Measurements from ENCODE around the gene TRIM41. TPM values are rescaled to one million over a fixed set of nuclear protein-coding genes. Genes with fewer than 3 reads are reported as not detected.

Gene TRIM41
- total RNA-seq, 2 experiments from 2014 or later: 44.5 to 49.7 TPM

DNA sequence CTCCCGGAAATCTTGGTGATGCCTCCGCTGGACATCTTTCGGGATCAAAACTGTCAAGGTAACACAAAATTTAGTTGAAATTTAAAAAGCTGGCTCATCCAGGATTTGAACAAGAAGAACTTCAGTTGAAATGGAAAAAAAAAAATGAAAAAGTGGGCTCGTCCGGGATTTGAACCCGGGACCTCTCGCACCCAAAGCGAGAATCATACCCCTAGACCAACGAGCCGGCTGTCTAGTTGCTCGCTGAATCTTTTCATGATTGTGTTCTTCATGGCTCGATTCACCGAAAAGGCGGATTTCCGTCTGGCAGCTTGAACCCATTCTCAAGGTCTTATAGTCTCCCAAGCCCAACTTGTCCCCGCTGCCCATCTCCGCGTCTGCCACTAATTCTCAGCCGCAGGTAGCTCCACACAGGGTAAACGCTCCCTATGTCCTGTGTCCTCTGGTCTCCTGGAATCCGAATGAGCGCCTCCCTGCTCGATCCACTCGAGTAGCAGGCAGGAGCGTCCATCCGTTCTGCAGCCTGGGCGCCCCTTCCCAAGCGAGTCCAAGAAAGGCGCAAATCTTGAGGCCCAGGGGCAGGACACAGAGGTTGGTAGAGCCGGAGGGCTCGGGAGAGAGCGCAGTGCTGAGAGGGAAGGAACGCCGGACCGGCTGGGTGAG, 34.2 kb upstream of the TRIM41 start:
- DNase-seq (peak; percentile 82), ATAC-seq (ENCODE audit: low read depth) (peak; percentile 8)
- peaks cover 47% of the 10 kb centered on the region for H3K4me1 Mint-ChIP-seq
- POLR2A ChIA-PET: interaction anchor here (0.6 to 9.0 kb wide), 14 partner anchors 10 to 1330 kb away, joined by 3 to 131 read pairs (median 4); partner anchors contain the start of genes MRNIP, RACK1, TRIM41 and TRIM52
- H3K27me3 Mint-ChIP-seq: peaks cover 4% of the 10 kb centered on the region
- no peaks in the 10 kb centered on the region for H3K9me3 Mint-ChIP-seq
- H3K4me3 Mint-ChIP-seq: peak overlapping the region; percentile 94
- H3K36me3 Mint-ChIP-seq: peaks cover 4% of the 10 kb centered on the region
- peak overlapping the region; percentile 96 for H3K27ac Mint-ChIP-seq

- DNase-seq (peak; percentile 67), ATAC-seq (ENCODE audit: low read depth) (peak; percentile 10)
- H3K9me3 Mint-ChIP-seq: no peaks in the 10 kb centered on the region
- POLR2A ChIA-PET: interaction anchor here (0.8 to 9.0 kb wide), 13 partner anchors 10 to 386 kb away, joined by 3 to 131 read pairs (median 4); partner anchors contain the start of genes RACK1, TRIM41, TRIM52 and TRIM7
- H3K36me3 Mint-ChIP-seq: peaks cover 4% of the 10 kb centered on the region
- H3K27me3 Mint-ChIP-seq: peaks cover 4% of the 10 kb centered on the region
- peak overlapping the region; percentile 94 for H3K4me3 Mint-ChIP-seq
- H3K4me1 Mint-ChIP-seq: peaks cover 44% of the 10 kb centered on the region
- peak overlapping the region; percentile 96 for H3K27ac Mint-ChIP-seq
Observed at GRCh38 chr5:181189363-181189961, 33.6 kb upstream of the TRIM41 start.

DNA sequence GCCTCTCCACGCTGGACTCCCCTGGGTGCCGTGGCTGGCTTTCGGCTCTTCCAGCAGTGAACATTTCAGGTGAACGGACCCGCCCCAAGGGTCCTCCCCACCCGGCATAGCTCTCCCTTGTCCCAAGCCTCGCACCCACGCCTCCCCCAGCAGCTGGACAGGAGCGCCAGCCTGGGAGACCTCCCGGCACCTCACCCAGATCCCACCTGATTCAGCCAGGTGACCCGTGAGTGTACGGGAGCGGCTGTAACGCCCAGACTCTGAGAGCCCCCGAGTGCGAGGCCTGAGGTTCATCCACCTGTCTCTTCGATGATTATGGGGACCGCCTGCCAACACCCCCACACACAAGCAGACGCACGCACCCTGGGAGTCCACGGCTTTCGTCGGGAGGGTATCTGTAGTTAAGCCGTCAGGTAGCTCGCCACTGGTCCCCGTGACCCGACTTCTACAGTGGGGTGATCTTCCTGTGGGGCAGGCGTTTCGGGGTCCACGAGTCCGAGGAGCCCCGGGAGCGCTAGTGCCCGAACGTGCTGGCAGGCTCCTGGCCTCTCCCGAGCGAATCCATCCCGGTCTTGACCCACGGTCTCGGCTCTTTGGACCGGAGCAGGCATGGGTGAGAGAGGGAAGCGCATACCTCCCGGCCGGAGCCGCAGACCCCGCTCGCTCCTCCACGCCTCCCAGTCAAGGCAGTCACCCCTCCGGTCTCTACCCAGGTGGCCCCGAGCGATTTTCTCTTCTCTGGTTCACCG, 32.9 kb upstream of the TRIM41 start:
- POLR2A ChIA-PET: interaction anchor here (0.6 to 9.0 kb wide), 13 partner anchors 9 to 387 kb away, joined by 3 to 131 read pairs (median 6); partner anchors contain the start of genes TRIM41, TRIM52 and TRIM7
- ATAC-seq (ENCODE audit: low read depth): no peak
- peaks cover 4% of the 10 kb centered on the region for H3K27me3 Mint-ChIP-seq
- peak; percentile 65 for DNase-seq
- peaks cover 43% of the 10 kb centered on the region for H3K4me1 Mint-ChIP-seq
- peak overlapping the region; percentile 96 for H3K27ac Mint-ChIP-seq
- H3K4me3 Mint-ChIP-seq: peak overlapping the region; percentile 94
- no peaks in the 10 kb centered on the region for H3K9me3 Mint-ChIP-seq
- H3K36me3 Mint-ChIP-seq: peaks cover 4% of the 10 kb centered on the region

GRCh38 chr5:181190711-181191525, 32.2 kb upstream of the TRIM41 start:
- H3K9me3 Mint-ChIP-seq: no peaks in the 10 kb centered on the region
- peaks cover 4% of the 10 kb centered on the region for H3K36me3 Mint-ChIP-seq
- peak overlapping the region; percentile 96 for H3K27ac Mint-ChIP-seq
- peaks cover 43% of the 10 kb centered on the region for H3K4me1 Mint-ChIP-seq
- ATAC-seq (ENCODE audit: low read depth) (peak; percentile 4), DNase-seq (peak; percentile 66)
- peak overlapping the region; percentile 94 for H3K4me3 Mint-ChIP-seq
- H3K27me3 Mint-ChIP-seq: peaks cover 4% of the 10 kb centered on the region
- POLR2A ChIA-PET: interaction anchor here (0.6 to 9.0 kb wide), 18 partner anchors 9 to 360 kb away, joined by 3 to 131 read pairs (median 5); partner anchors contain the start of genes RACK1, TRIM41, TRIM52 and TRIM7

DNA sequence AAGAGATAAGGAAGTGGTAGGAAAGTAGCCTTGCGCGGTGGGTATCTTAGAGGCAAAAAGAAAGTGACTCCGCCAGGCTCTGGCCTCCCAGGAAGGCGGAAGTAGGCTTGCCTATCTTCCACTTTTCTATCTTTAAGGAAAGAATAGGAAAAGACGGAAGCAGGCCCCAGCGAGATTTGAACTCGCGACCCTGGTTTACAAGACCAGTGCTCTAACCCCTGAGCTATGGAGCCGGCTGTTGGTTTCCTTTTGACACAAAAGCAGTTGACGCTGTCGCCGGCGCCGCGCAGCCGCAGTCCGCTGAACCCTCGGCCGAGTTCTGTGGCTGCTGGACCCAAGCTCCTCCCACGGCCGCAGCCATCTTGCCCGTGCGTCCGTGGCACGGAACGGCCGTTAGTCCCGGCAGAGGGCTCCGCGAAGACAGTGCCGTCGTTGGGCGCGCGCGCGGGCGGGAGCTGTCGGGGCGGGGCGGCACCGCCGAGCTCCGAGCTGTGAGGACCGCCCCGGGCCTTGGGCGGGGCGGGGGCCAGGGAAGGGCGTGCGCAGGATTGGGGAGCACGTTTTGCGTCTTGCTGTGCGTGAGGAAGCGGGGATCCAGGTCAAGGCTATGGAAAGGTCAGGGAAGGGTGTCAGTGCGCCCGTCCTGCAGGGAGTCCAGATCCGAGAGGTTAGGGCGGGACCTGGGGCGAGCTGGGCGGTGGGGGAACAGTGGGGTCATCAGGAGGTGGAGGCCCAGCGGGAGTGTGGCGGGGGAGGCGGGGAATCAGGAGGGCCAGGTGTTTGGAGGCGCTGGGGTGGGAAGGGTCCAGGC, 31.4 kb upstream of the TRIM41 start:
- Mint-ChIP-seq H3K4me3 (peak overlapping the region; percentile 94), H3K27ac (peak overlapping the region; percentile 96)
- peak; percentile 56 for ATAC-seq (ENCODE audit: low read depth)

GRCh38 chr5:181192337-181193046, 30.6 kb upstream of the TRIM41 start:
- POLR2A ChIA-PET: interaction anchor here (1.1 to 9.0 kb wide), 9 partner anchors 7 to 362 kb away, joined by 3 to 131 read pairs (median 6); partner anchors contain the start of genes RACK1, TRIM41, TRIM52 and TRIM7
- H3K4me1 Mint-ChIP-seq: peaks cover 38% of the 10 kb centered on the region
- DNase-seq (no peak), ATAC-seq (ENCODE audit: low read depth) (no peak)
- no peaks in the 10 kb centered on the region for H3K9me3 Mint-ChIP-seq
- H3K27ac Mint-ChIP-seq: peak overlapping the region; percentile 96
- peak overlapping the region; percentile 94 for H3K4me3 Mint-ChIP-seq
- peaks cover 4% of the 10 kb centered on the region for H3K36me3 Mint-ChIP-seq
- peaks cover 4% of the 10 kb centered on the region for H3K27me3 Mint-ChIP-seq

More for the DNA sequence above, 31.4 kb upstream of the TRIM41 start:
- POLR2A ChIA-PET: interaction anchor here (0.6 to 9.0 kb wide), 12 partner anchors 8 to 361 kb away, joined by 3 to 131 read pairs (median 6); partner anchors contain the start of genes RACK1, TRIM41, TRIM52 and TRIM7
- Mint-ChIP-seq H3K9me3 (no peaks in the 10 kb centered on the region), H3K4me1 (peaks cover 40% of the 10 kb centered on the region), H3K36me3 (peaks cover 4% of the 10 kb centered on the region), H3K27me3 (peaks cover 4% of the 10 kb centered on the region)
- DNase-seq: peak; percentile 97

GRCh38 chr5:181193656-181194055, 29.4 kb upstream of the TRIM41 start:
- peaks cover 4% of the 10 kb centered on the region for H3K36me3 Mint-ChIP-seq

GRCh38 chr5:181194489-181195248, 28.4 kb upstream of the TRIM41 start:
- peaks cover 4% of the 10 kb centered on the region for H3K36me3 Mint-ChIP-seq
- POLR2A ChIA-PET: interaction anchor here (0.8 to 9.0 kb wide), 2 partner anchors 11 to 29 kb away, joined by 3 to 131 read pairs; partner anchors contain the start of gene TRIM7
- H3K9me3 Mint-ChIP-seq: no peaks in the 10 kb centered on the region
- peaks cover 24% of the 10 kb centered on the region for H3K4me1 Mint-ChIP-seq
- ATAC-seq (ENCODE audit: low read depth) (no peak), DNase-seq (no peak)
- H3K4me3 Mint-ChIP-seq: no peak overlapping the region
- peaks cover 2% of the 10 kb centered on the region for H3K27me3 Mint-ChIP-seq
- H3K27ac Mint-ChIP-seq: no peak overlapping the region

More at GRCh38 chr5:181193656-181194055, 29.4 kb upstream of the TRIM41 start:
- peaks cover 28% of the 10 kb centered on the region for H3K4me1 Mint-ChIP-seq
- H3K4me3 Mint-ChIP-seq: no peak overlapping the region
- DNase-seq (no peak), ATAC-seq (ENCODE audit: low read depth) (no peak)
- no peak overlapping the region for H3K27ac Mint-ChIP-seq
- POLR2A ChIA-PET: interaction anchor here (9.0 kb wide), 1 partner anchor 12 kb away, joined by 131 read pairs; the partner anchor contains the start of gene TRIM7
- H3K9me3 Mint-ChIP-seq: no peaks in the 10 kb centered on the region
- peaks cover 2% of the 10 kb centered on the region for H3K27me3 Mint-ChIP-seq

DNA sequence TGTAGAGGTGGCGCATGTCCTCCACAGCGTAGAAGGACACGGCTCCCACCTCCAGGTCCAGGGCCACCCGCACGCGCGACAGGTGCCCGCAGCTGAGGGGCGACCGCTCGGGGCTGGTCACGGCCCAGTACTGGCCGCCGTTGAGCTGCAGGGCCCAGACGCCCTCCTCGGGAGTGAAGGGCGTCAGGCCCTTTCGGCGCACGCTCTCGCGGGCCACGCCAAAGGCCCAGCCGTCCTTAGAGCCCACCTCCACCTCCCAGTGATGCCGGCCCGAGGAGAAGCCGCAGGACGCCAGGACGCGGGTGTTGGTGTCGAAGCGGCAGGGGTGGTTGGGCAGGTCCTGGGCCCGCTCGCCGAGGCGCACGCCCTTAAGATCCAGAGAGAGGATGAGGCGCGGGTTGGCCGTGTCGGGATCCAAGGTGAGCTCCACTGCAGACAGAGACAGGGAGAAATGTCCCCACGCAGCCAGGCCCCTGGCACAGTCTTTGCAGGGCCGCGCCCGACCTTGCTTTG, 27.8 kb upstream of the TRIM41 start:
- DNase-seq (no peak), ATAC-seq (ENCODE audit: low read depth) (no peak)
- Mint-ChIP-seq H3K4me1 (peaks cover 22% of the 10 kb centered on the region), H3K27me3 (peaks cover 2% of the 10 kb centered on the region), H3K9me3 (no peaks in the 10 kb centered on the region), H3K4me3 (no peak overlapping the region), H3K27ac (no peak overlapping the region), H3K36me3 (peaks cover 4% of the 10 kb centered on the region)
- POLR2A ChIA-PET: interaction anchor here (0.8 to 9.0 kb wide), 2 partner anchors 11 to 28 kb away, joined by 3 to 131 read pairs; partner anchors contain the start of gene TRIM7

- H3K9me3 Mint-ChIP-seq: no peaks in the 10 kb centered on the region
Observed at GRCh38 chr5:181197326-181197951, 25.6 kb upstream of the TRIM41 start.

More at GRCh38 chr5:181197326-181197951, 25.6 kb upstream of the TRIM41 start:
- DNase-seq (no peak), ATAC-seq (ENCODE audit: low read depth) (no peak)
- Mint-ChIP-seq H3K27ac (no peak overlapping the region), H3K4me1 (peaks cover 8% of the 10 kb centered on the region), H3K36me3 (no peaks in the 10 kb centered on the region), H3K4me3 (no peak overlapping the region), H3K27me3 (peaks cover 12% of the 10 kb centered on the region)
- POLR2A ChIA-PET: interaction anchor here (0.9 to 1.0 kb wide), 2 partner anchors 10 kb away, joined by 3 read pairs; no protein-coding TSS in a partner anchor
